Calu3 (cell line): ENCODE data around the gene TRMT10C. TPM values are rescaled to one million over a fixed set of nuclear protein-coding genes. Genes with fewer than 3 reads are reported as not detected.
"Not testable (repeated sequence)": the region's sequence is repeated elsewhere in the genome, so short reads cannot be mapped to it uniquely, and the experiment has no call there.

Experiments
- BruUV-seq: library from RNA; stranded (reverse); fragments of 400-500 nt; replicated peaks from 2 replicates; lab custom pipeline; 2021; lab: Mats Ljungman, UMichigan
- CTCF ChIA-PET: fragments of 300-600 bp; sonication (Branson Sonifier 250); formaldehyde crosslinking; loops from one replicate; lab custom pipeline; 2022; ENCODE audit warnings: antibody characterized with exemption; lab: Charles Lee
- DNase-seq: peaks from one replicate; pipeline ENCODE4 v3.0.0; 2022
- H3K27ac Mint-ChIP-seq: one replicate; pipeline ENCODE4 v1.8.0; 2022; ENCODE audit warnings: mixed read lengths; ENCODE audit not compliant: unreplicated experiment
- H3K27me3 Mint-ChIP-seq: one replicate; pipeline ENCODE4 v1.8.0; 2022; ENCODE audit warnings: mixed read lengths; ENCODE audit not compliant: unreplicated experiment
- H3K36me3 Mint-ChIP-seq: one replicate; pipeline ENCODE4 v1.8.0; 2022; ENCODE audit warnings: mild to moderate bottlenecking, moderate library complexity, mixed read lengths; ENCODE audit not compliant: insufficient read depth, unreplicated experiment
- H3K4me1 Mint-ChIP-seq: one replicate; pipeline ENCODE4 v1.8.0; 2022; ENCODE audit warnings: mild to moderate bottlenecking, low read depth, mixed read lengths; ENCODE audit not compliant: unreplicated experiment
- H3K4me3 Mint-ChIP-seq: one replicate; pipeline ENCODE4 v1.8.0; 2022; ENCODE audit warnings: mild to moderate bottlenecking, low read depth, moderate library complexity, mixed read lengths; ENCODE audit not compliant: unreplicated experiment
- H3K9me3 Mint-ChIP-seq: one replicate; pipeline ENCODE4 v1.8.0; 2022; ENCODE audit warnings: low read depth, mixed read lengths; ENCODE audit not compliant: unreplicated experiment
- CTCF ChIP-seq: fragments of 200-600 bp; IDR thresholded peaks from one replicate; pipeline ENCODE4 v1.8.0; 2022; ENCODE audit warnings: antibody characterized with exemption; ENCODE audit not compliant: unreplicated experiment
- intact Hi-C: fragments of 100-400 bp; cut with micrococcal nuclease; formaldehyde crosslinking; loops from one replicate; pipeline ENCODE4 v1.10.0; 2022; ENCODE audit not compliant: unreplicated experiment
- total RNA-seq: library from RNA; stranded (reverse); gene quantifications from 2 replicates; pipeline ENCODE4 v1.2.3, GENCODE V29; 2022

Gene TRMT10C
- total RNA-seq, 1 experiment from 2014 or later, result 29.7 TPM

- CTCF ChIA-PET, result no interaction called here
- Mint-ChIP-seq H3K27me3 (peaks cover 54% of the 10 kb centered on the region), H3K27ac (no peak overlapping the region), H3K36me3 (no peaks in the 10 kb centered on the region), H3K9me3 (peaks cover 3% of the 10 kb centered on the region), H3K4me1 (no peaks in the 10 kb centered on the region), H3K4me3 (no peak overlapping the region)
- TF ChIP-seq CTCF, result no peak
- intact Hi-C loops, result no loop called here
- DNase-seq, result no peak
- BruUV-seq, result no TSS peak
Measured at GRCh38 chr3:101532783-101533602, 28.7 kb upstream of the TRMT10C start.

GRCh38 chr3:101533603-101533968 lies 28.1 kb upstream of the TRMT10C start:
- no peak for TF ChIP-seq CTCF
- CTCF ChIA-PET, result no interaction called here
- H3K9me3 Mint-ChIP-seq, result peaks cover 3% of the 10 kb centered on the region
- H3K36me3 Mint-ChIP-seq, result no peaks in the 10 kb centered on the region
- H3K4me1 Mint-ChIP-seq, result no peaks in the 10 kb centered on the region
- no TSS peak for BruUV-seq
- intact Hi-C loops, result no loop called here
- no peak overlapping the region for H3K27ac Mint-ChIP-seq
- no peak for DNase-seq
- H3K27me3 Mint-ChIP-seq, result peaks cover 60% of the 10 kb centered on the region
- no peak overlapping the region for H3K4me3 Mint-ChIP-seq

- H3K36me3 Mint-ChIP-seq, result no peaks in the 10 kb centered on the region
- intact Hi-C loops, result no loop called here
- no TSS peak for BruUV-seq
- CTCF ChIA-PET, result no interaction called here
- no peak overlapping the region for H3K27ac Mint-ChIP-seq
- H3K4me1 Mint-ChIP-seq, result no peaks in the 10 kb centered on the region
- no peak for TF ChIP-seq CTCF
- no peak for DNase-seq
- H3K4me3 Mint-ChIP-seq, result no peak overlapping the region
- peaks cover 76% of the 10 kb centered on the region for H3K27me3 Mint-ChIP-seq
- peaks cover under 1% of the 10 kb centered on the region for H3K9me3 Mint-ChIP-seq
Measured at GRCh38 chr3:101535221-101535620, 26.4 kb upstream of the TRMT10C start.

- BruUV-seq, result no TSS peak
- H3K4me3 Mint-ChIP-seq, result no peak overlapping the region
Measured at GRCh38 chr3:101536266-101536665, 25.4 kb upstream of the TRMT10C start.

GRCh38 chr3:101536955-101537354 lies 24.7 kb upstream of the TRMT10C start:
- DNase-seq, intact Hi-C loops, H3K36me3 Mint-ChIP-seq, H3K4me3 Mint-ChIP-seq, H3K4me1 Mint-ChIP-seq, H3K27ac Mint-ChIP-seq, H3K9me3 Mint-ChIP-seq, CTCF ChIA-PET, BruUV-seq: not testable (repeated sequence)
- H3K27me3 Mint-ChIP-seq, result peaks cover 73% of the 10 kb centered on the region

More at GRCh38 chr3:101536266-101536665, 25.4 kb upstream of the TRMT10C start:
- H3K9me3 Mint-ChIP-seq, result no peaks in the 10 kb centered on the region
- no peak for DNase-seq
- intact Hi-C loops, result no loop called here
- CTCF ChIA-PET, result no interaction called here
- no peaks in the 10 kb centered on the region for H3K4me1 Mint-ChIP-seq
- H3K36me3 Mint-ChIP-seq, result no peaks in the 10 kb centered on the region
- TF ChIP-seq CTCF, result no peak
- peaks cover 77% of the 10 kb centered on the region for H3K27me3 Mint-ChIP-seq
- H3K27ac Mint-ChIP-seq, result no peak overlapping the region
